Endothelial cell of umbilical vein (primary cell): ENCODE measurements around the gene MRPL9. TPM values are rescaled to one million over a fixed set of nuclear protein-coding genes. Genes with fewer than 3 reads are reported as not detected.

Experiments used
- BruUV-seq: library from RNA; stranded (reverse); fragments of 400-500 nt; replicated peaks from 2 replicates; lab custom pipeline; 2021; lab: Mats Ljungman, UMichigan
- CTCF ChIA-PET: fragments of 300-600, 350-600 bp; sonication (Branson Sonifier 250); formaldehyde crosslinking; loops from one replicate; lab custom pipeline; 2021; ENCODE audit warnings: antibody characterized with exemption, inconsistent platforms; lab: Charles Lee
- POLR2A ChIA-PET: fragments of 300-600, 350-600 bp; sonication (Branson Sonifier 250); formaldehyde crosslinking; loops from one replicate; lab custom pipeline; 2021; ENCODE audit warnings: antibody characterized with exemption, inconsistent platforms; lab: Charles Lee
- DNase-seq: peaks from one replicate; pipeline ENCODE4 v3.0.0-alpha.2; 2011; ENCODE audit warnings: low read depth, low spot score
- FAIRE-seq: peaks from 2 replicates; lab custom pipeline; 2011; peaks lifted over from hg19 to GRCh38; lab: Jason Lieb, UNC
- H2AFZ ChIP-seq: 2 replicates; pipeline ENCODE4 v1.6.0; 2012; ENCODE audit warnings: low read depth, low read length, control low read depth, inconsistent platforms
- H3K27ac ChIP-seq: 2 replicates; pipeline ENCODE4 v1.5.1; 2011; ENCODE audit warnings: low read depth, mild to moderate bottlenecking, control low read depth, low read length, moderate library complexity; ENCODE audit not compliant: insufficient read depth
- H3K27me3 ChIP-seq, 2 experiments: 2 replicates each; pipeline versions ENCODE4 v1.6.0 to v1.6.1; 2011; ENCODE audit warnings: low read length in 2 of 2, mixed read lengths in 1 of 2; ENCODE audit not compliant: control insufficient read depth in 2 of 2, insufficient read depth in 2 of 2
- H3K36me3 ChIP-seq, 2 experiments: 2 replicates in 1 of 2; 3 replicates in 1 of 2; pipeline ENCODE4 v1.5.1; 2011; ENCODE audit warnings: low read length in 2 of 2, mild to moderate bottlenecking in 1 of 2, moderate library complexity in 1 of 2; ENCODE audit not compliant: control insufficient read depth in 2 of 2, insufficient read depth in 2 of 2; ENCODE audit errors: extremely low read depth in 1 of 2
- H3K4me1 ChIP-seq: 3 replicates; pipeline ENCODE4 v1.5.1; 2011; ENCODE audit warnings: mild to moderate bottlenecking, low read length; ENCODE audit not compliant: control insufficient read depth, insufficient read depth; ENCODE audit errors: extremely low read depth
- H3K4me2 ChIP-seq: 2 replicates; pipeline ENCODE4 v1.6.1; 2011; ENCODE audit warnings: low read length, control low read depth, mixed read lengths; ENCODE audit not compliant: insufficient read depth
- H3K4me3 ChIP-seq, 3 experiments: fragments of 200-600 bp in 1 of 3; sonication (generic), shearing (Covaris generic) in 1 of 3; replicated peaks in 1 of 3; 2 replicates each; pipeline ENCODE4 v1.5.1; 2011 to 2016; ENCODE audit warnings: control low read depth in 3 of 3, low read length in 3 of 3, mild to moderate bottlenecking in 2 of 3, inconsistent platforms in 1 of 3, low read depth in 1 of 3, moderate library complexity in 1 of 3; ENCODE audit not compliant: insufficient read depth in 1 of 3
- H3K79me2 ChIP-seq: 2 replicates; pipeline ENCODE4 v1.6.0; 2012; ENCODE audit warnings: low read length, inconsistent platforms; ENCODE audit not compliant: control insufficient read depth, insufficient read depth
- H3K9ac ChIP-seq: replicated peaks from 2 replicates; pipeline ENCODE3; 2011; ENCODE audit warnings: low read length, control low read depth; ENCODE audit not compliant: insufficient read depth; ENCODE audit errors: extremely low read depth
- H3K9me1 ChIP-seq: replicated peaks from 3 replicates; pipeline ENCODE4 v1.6.0; 2011; ENCODE audit warnings: mild to moderate bottlenecking, low read length; ENCODE audit not compliant: control insufficient read depth, insufficient read depth; ENCODE audit errors: extremely low read depth
- H3K9me3 ChIP-seq: replicated peaks from 2 replicates; pipeline ENCODE4 v1.5.1; 2012; ENCODE audit warnings: low read length, inconsistent platforms; ENCODE audit not compliant: control insufficient read depth, insufficient read depth
- H4K20me1 ChIP-seq: replicated peaks from 2 replicates; pipeline ENCODE3; 2011; ENCODE audit warnings: mild to moderate bottlenecking, low read length; ENCODE audit not compliant: control insufficient read depth, insufficient read depth; ENCODE audit errors: extremely low read depth
- EZH2 ChIP-seq: IDR thresholded peaks from 2 replicates; pipeline ENCODE4 v1.6.1; 2012; ENCODE audit warnings: borderline replicate concordance, low read depth, mild to moderate bottlenecking, moderate library complexity, low read length, inconsistent platforms; ENCODE audit not compliant: severe bottlenecking
- FOS ChIP-seq: IDR thresholded peaks from 2 replicates; pipeline ENCODE4 v1.6.1; 2011; ENCODE audit warnings: mild to moderate bottlenecking, low read length, moderate library complexity, borderline replicate concordance; ENCODE audit not compliant: insufficient read depth
- GATA2 ChIP-seq: IDR thresholded peaks from 2 replicates; pipeline ENCODE4 v1.7.0; 2011; ENCODE audit warnings: low read depth, mild to moderate bottlenecking, moderate library complexity, mixed read lengths, low read length; ENCODE audit not compliant: insufficient read length, insufficient read depth
- JUN ChIP-seq: IDR thresholded peaks from 2 replicates; pipeline ENCODE4 v1.6.1; 2011; ENCODE audit warnings: borderline replicate concordance, low read depth; ENCODE audit not compliant: insufficient read length, insufficient read depth
- MYC ChIP-seq: IDR thresholded peaks from one replicate; pipeline ENCODE4 v1.6.1; 2011; ENCODE audit warnings: mild to moderate bottlenecking, low read depth, low read length
- POLR2A ChIP-seq: IDR thresholded peaks from 2 replicates; pipeline ENCODE4 v1.6.1; 2012; ENCODE audit warnings: low read depth, mild to moderate bottlenecking, control low read depth, low read length
- POLR2AphosphoS5 ChIP-seq: IDR thresholded peaks from 2 replicates; pipeline ENCODE4 v1.6.1; 2012; ENCODE audit warnings: low read depth, mild to moderate bottlenecking, control low read depth, low read length, moderate library complexity; ENCODE audit not compliant: insufficient read depth
- dilution Hi-C: fragments of 300-500 bp; cut with MboI; formaldehyde crosslinking; loops from one replicate; pipeline ENCODE4 v1.15.0; 2019; ENCODE audit warnings: low sequenced_read_pairs; ENCODE audit not compliant: extremely low pct_ligation_motif_present
- intact Hi-C: fragments of 100-400 bp; cut with micrococcal nuclease; formaldehyde crosslinking; loops from one replicate; pipeline ENCODE4 v1.10.0; 2022
- polyA plus RNA-seq, 4 experiments: library from polyadenylated mRNA; depleted of rRNA in 3 of 4; stranded (reverse) in 3 of 4; unstranded in 1 of 4; fragments of >200 nt; gene quantifications; 2 replicates each; pipeline versions ENCODE4 v1.2.1 to v1.2.3, GENCODE V29; 2011 to 2012; ENCODE audit warnings: missing spikeins in 1 of 4
- total RNA-seq: library from RNA; stranded (reverse); gene quantifications from 2 replicates; pipeline ENCODE4 v1.2.3, GENCODE V29; 2021
- TF ChIP-seq, protein P1 (sequence below): IDR thresholded peaks from 2 replicates; pipeline ENCODE4 v1.6.1; 2011; ENCODE audit not compliant: insufficient read depth, insufficient read length
- TF ChIP-seq, protein P2 (sequence below), 2 donors: IDR thresholded peaks; 1 replicate in 1 of 2; 2 replicates in 1 of 2; pipeline ENCODE4 v1.5.1; 2011; ENCODE audit warnings: low read length in 2 of 2, mild to moderate bottlenecking in 2 of 2, moderate library complexity in 2 of 2, control low read depth in 1 of 2, inconsistent platforms in 1 of 2, low read depth in 1 of 2; ENCODE audit not compliant: insufficient read depth in 1 of 2; ENCODE audit errors: extremely low read depth in 1 of 2

MRPL9 gene
- total and polyA plus RNA-seq, 2 donors (not counting 3 experiments of a cell fraction or from before 2014, with no cell fraction given) = 79.1 to 112 TPM

DNA sequence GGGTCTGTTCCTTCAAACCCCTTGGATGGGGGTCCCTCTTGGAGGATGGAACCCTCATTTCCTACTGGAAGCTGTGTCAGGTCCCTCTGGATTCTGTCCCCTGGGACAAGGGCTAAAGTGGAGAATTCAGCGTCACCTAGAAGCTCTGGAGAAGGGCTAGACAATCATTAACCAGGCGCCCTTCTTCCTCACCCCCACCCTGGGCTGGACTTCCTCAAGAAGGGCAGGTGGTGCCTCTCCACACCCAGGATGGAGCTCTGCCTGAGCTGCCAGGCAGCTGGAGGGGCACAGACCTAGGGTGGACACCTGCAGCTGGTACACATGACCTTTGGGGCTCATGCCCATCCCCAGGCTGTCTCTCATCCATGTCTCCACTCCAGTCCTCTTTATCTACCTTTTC is 50.3 kb downstream of the MRPL9 start:
- Histone ChIP-seq H3K27me3 (peaks cover 19 to 31% of the 10 kb centered on the region in 2 experiments), H3K9ac (no peak overlapping the region), H3K9me1 (no peaks in the 10 kb centered on the region), H3K79me2 (no peaks in the 10 kb centered on the region), H2AFZ (no peak overlapping the region), H3K4me3 (no peak overlapping the region), H3K36me3 (no peaks in the 10 kb centered on the region), H3K4me2 (no peak overlapping the region), H3K4me1 (no peaks in the 10 kb centered on the region), H4K20me1 (no peaks in the 10 kb centered on the region), H3K9me3 (no peaks in the 10 kb centered on the region), H3K27ac (no peak overlapping the region)
- TF ChIP-seq GATA2 (no peak), POLR2AphosphoS5 (no peak), MYC (no peak), FOS (no peak), JUN (no peak), POLR2A (no peak), EZH2 (no peak)
- TF ChIP-seq, protein P1, sequence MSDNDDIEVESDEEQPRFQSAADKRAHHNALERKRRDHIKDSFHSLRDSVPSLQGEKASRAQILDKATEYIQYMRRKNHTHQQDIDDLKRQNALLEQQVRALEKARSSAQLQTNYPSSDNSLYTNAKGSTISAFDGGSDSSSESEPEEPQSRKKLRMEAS = no peak
- TF ChIP-seq, protein P2, sequence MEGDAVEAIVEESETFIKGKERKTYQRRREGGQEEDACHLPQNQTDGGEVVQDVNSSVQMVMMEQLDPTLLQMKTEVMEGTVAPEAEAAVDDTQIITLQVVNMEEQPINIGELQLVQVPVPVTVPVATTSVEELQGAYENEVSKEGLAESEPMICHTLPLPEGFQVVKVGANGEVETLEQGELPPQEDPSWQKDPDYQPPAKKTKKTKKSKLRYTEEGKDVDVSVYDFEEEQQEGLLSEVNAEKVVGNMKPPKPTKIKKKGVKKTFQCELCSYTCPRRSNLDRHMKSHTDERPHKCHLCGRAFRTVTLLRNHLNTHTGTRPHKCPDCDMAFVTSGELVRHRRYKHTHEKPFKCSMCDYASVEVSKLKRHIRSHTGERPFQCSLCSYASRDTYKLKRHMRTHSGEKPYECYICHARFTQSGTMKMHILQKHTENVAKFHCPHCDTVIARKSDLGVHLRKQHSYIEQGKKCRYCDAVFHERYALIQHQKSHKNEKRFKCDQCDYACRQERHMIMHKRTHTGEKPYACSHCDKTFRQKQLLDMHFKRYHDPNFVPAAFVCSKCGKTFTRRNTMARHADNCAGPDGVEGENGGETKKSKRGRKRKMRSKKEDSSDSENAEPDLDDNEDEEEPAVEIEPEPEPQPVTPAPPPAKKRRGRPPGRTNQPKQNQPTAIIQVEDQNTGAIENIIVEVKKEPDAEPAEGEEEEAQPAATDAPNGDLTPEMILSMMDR (IDR thresholded peaks at IDR 0.05; ENCODE audit: extremely low read depth in 1 of 2, insufficient read depth in 1 of 2, low read depth in 1 of 2, low read length in 2 of 2) = no peak
- no TSS peak for BruUV-seq
- intact Hi-C loops = no loop called here
- dilution Hi-C loops = no loop called here
- DNase-seq (no peak), FAIRE-seq (no peak)
- POLR2A ChIA-PET = no interaction called here
- CTCF ChIA-PET = interaction anchor here (1.0 to 1.3 kb wide), 2 partner anchors 12 to 22 kb away, joined by 3 to 4 read pairs; no protein-coding TSS in a partner anchor
